GM21529 (cell line): ENCODE data around the gene SUMO3.

Source experiments
- ATAC-seq: cut with Tn5 transposase; IDR thresholded peaks from one replicate; pipeline ENCODE4 v1.9.1; 2021; ENCODE audit not compliant: unreplicated experiment

SUMO3 gene

DNA sequence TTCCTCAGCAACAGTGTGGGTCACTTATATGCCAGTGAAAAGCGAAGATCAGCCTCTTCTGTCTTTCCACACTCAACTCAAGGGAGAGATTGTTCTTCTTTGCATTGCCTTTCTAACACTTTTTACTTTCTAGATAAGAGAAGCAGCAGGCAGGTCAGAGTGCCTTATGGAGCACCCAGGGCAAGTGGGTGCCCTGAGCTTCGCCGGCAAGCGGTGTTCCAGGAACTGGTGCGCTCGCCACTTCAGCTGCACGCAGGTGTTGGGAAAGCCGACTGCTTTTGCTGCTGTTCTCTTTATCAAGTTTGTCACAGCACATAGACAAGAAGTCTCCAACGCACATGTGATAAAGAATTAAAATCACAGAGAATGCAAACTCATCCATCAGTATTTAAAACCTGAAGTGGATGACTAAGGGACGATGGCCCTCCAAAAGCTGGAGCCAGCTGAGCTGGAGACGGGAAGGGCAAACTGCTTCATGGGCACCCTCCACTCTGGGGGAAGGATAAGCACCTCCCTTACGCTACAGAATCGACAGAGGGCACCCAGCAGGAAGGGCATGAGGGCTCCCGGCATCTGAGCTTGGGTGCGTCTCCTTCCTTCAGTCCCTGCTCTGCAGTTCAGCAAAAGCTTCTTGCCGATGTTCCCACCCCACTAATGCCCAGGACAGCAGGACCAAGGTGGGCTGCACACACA lies 36.9 kb downstream of the SUMO3 start:
- no peak for ATAC-seq

GRCh38 chr21:44780137-44780502 lies 37.7 kb downstream of the SUMO3 start:
- no peak for ATAC-seq

- no peak for ATAC-seq
Measured at GRCh38 chr21:44779417-44780136, 38.3 kb downstream of the SUMO3 start.

GRCh38 chr21:44778983-44779382 lies 38.9 kb downstream of the SUMO3 start:
- no peak for ATAC-seq

- ATAC-seq, result no peak
Measured at GRCh38 chr21:44778499-44778911, 39.4 kb downstream of the SUMO3 start.

DNA sequence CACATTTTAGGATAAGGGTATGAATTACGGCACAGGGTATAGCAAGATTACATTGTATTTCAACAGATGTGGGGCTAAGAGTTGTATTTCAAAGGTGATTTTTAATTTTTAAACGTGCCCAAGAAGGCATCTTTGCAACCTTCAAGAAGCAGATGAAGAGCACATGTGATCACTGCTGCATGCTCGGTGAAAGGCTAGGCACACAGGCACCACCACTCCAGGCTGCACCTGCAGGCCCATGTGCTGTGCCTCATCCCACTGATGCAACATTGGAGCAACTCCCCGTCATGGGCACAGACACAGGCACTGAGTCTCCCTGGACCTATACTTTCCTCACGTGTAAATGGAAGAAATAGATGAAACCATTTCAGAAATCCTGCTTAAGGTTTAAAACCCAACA lies 39.8 kb downstream of the SUMO3 start:
- no peak for ATAC-seq

- no peak for ATAC-seq
Measured at GRCh38 chr21:44774972-44775371, 42.9 kb downstream of the SUMO3 start.

DNA sequence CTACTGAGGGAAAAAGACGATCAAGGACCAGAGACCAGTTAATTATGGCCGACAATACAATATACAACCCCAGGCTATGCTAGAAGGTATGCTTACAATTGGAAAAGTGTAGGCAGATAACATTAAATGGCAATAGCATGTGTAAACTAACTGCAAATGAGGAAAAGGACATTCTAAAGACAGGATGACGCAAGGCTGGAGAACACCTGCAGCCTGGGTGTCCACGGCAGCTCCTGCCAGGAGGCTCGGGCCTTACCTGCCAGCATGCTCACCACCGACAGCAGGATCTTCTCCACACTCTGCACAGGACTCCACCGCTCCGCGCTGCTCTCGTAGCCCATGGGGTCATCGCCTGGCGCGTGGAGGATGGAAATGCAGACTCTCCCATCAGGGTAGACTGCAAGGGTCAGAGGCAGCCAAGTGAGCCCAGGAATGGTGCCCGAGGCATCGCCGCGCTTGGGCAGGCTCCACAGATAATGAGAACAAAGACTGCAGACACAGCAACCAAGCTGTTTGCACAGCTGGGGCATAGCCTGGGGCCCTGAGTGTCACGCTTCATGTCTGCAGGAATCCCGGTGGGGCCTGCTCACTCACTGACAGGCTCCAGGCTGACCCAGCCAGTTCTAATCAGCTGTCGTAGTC lies 44.5 kb downstream of the SUMO3 start:
- ATAC-seq, result no peak

DNA sequence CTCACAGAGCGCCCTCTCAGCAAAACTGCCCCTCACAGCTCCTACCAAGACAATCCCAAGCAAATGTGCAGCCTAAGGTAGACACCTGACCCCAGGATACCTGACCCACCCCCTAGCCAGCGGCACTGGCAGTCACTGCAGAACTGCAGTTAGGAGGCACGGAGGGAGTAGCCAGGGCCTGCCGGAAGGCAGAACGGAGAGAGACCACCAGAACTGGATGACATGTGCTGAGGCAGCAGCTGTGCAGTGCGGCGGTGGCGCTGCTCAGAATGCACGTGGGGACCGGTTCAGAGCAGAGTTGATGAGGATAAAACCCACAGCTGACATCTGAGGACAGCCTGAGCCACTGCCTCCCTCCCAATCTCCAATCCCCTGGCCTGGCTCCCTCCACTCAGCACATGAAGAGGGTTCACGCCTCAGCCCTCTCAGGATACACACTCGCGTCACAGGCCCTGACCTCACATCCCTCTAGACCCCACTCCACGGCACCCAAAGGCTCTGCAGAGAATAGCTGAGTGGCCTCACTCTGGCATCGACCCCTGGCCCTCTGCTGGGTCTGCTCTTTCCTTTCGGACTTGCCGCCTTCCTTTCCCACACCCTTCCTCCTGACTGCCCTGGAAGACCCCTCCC lies 45.9 kb downstream of the SUMO3 start:
- ATAC-seq, result no peak

DNA sequence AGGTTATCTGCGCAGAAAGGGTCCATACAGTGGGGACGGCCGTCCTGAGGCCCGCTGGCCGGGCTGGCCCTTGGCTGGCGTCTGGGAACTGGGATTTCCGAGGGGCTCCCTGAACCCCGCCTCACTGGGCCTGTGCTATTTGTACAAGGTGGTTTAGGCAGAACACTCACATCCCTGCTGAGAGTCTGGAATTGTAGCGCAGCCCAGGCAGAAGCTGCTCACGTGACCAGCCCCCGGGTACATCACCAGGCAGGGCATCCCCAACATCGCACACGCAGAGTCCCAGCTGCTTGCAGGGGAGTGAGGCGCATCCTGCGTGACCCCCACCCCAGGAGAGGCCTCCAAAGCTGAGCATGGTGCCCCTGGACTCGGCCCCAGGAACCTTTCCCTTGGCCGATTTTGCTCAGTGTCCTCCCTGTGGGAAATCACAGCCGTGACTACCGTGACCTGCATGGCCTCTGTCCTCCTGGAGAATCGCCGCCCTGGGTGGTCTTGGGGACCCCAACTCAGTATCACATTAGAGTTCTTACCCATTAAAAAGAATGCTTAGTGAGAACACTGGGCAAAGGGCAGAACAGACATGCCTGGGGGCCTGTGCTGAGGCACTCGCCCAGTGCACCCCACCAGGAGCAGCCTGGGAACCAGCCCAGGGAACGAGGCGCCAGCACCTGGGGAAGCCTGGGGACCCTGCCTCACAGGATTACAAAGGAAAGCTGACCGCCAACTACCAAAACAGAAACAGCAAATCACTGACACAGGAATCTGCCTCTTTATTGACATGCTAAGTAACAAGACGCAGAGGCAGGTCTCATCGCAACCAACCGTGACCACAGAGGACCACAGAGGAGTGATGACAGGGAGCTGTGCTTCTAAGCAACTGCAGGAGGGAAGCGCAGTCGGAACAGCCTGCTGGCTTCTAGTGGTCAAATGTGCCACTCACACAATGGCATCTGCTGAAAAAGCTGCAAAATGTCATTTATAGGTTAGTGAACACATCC lies 49.7 kb downstream of the SUMO3 start:
- no peak for ATAC-seq

- ATAC-seq, result no peak
Measured at GRCh38 chr21:44766818-44767354, 51.0 kb downstream of the SUMO3 start.

- ATAC-seq, result no peak
Measured at GRCh38 chr21:44766014-44766817, 51.6 kb downstream of the SUMO3 start.

GRCh38 chr21:44765231-44766013 lies 52.4 kb downstream of the SUMO3 start:
- no peak for ATAC-seq

GRCh38 chr21:44764319-44765230 lies 53.3 kb downstream of the SUMO3 start:
- ATAC-seq, result no peak

DNA sequence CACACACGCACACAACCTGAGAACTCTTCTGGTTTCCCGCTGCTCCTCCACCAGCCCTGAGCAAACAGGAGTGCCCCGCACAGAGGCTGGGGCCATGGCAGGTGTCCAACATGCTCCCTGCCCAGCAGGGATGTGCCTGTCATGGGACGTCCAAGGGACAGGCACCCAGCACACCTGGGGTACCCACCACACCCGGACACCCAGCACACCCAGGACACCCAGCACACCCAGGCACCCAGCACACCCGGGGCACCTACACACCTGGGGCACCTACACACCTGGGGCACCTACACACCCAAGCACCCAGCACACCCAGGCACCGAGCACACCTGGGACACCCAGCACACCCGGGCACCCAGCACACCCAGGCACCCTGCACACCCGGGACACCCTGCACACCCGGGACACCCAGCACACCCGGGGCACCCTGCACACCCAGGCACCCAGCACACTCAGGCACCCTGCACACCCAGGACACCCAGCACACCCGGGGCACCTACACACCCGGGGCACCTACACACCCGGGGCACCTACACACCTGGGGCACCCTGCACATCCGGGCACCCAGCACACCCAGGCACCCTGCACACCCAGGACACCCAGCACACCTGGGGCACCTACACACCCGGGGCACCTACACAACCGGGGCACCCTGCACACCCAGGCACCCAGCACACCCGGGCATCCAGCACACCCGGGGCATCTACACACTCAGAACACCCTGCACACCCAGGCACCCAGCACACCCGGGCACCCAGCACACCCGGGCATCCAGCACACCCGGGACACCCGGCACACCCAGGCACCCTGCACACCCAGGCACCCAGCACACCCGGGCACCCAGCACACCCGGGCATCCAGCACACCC lies 54.2 kb downstream of the SUMO3 start:
- no peak for ATAC-seq

DNA sequence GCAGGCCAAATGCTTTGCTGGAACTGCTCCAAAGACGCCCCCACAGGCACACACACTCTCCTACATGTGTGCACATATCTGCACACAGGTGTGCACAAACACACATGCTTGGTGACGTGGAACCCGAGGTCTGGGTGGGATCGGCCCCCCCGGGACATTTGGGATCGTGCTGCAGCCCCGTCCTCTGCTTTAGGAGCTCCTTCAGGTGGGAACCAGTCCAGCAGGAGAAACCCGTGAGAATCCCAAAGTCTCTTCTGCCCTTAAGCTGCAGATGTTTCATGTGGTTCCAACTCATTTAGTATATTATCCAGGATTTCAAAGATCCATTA lies 54.8 kb downstream of the SUMO3 start:
- no peak for ATAC-seq
